Right atrium auricular region (tissue), 2 donors: Measurements from ENCODE around the gene PRCP. TPM values are rescaled to one million over a fixed set of nuclear protein-coding genes. Genes with fewer than 3 reads are reported as not detected.

Experiments used
- DNase-seq: peaks from one replicate; pipeline ENCODE4 v3.0.0-alpha.2; 2019; ENCODE audit warnings: low spot score
- H3K27ac ChIP-seq, 2 donors: fragments of 200-600 bp; sonication (generic); 1 replicate in 1 of 2; 2 replicates in 1 of 2; pipeline ENCODE4 v1.5.1; 2016 to 2019
- H3K27me3 ChIP-seq, 2 donors: fragments of 200-600 bp; sonication (generic); one replicate each; pipeline versions ENCODE4 v1.5.1 to v1.6.0; 2017 to 2019
- H3K36me3 ChIP-seq: fragments of 200-600 bp; sonication (generic); one replicate; pipeline ENCODE4 v1.5.1; 2016
- H3K4me1 ChIP-seq, 2 donors: fragments of 200-600 bp; sonication (generic); one replicate each; pipeline versions ENCODE4 v1.5.1 to v1.6.0; 2017 to 2019
- H3K4me3 ChIP-seq, 2 donors: fragments of 200-600 bp; sonication (generic); 1 replicate in 1 of 2; 2 replicates in 1 of 2; pipeline ENCODE4 v1.5.1; 2017 to 2019; ENCODE audit warnings: mild to moderate bottlenecking in 1 of 2, moderate library complexity in 1 of 2
- H3K9me3 ChIP-seq, 2 donors: fragments of 200-600 bp; sonication (generic); one replicate each; pipeline ENCODE4 v1.5.1; 2019
- CTCF ChIP-seq, 2 donors: fragments of 200-600 bp; sonication (generic); IDR thresholded peaks; one replicate each; pipeline ENCODE4 v1.5.1; 2019; ENCODE audit warnings: antibody characterized with exemption in 2 of 2
- total RNA-seq, 2 donors: library from RNA; depleted of rRNA; stranded (reverse); fragments of >200 nt; gene quantifications; one replicate each; pipeline ENCODE4 v1.1.0, GENCODE V29; 2016

The PRCP gene
- total RNA-seq, 2 donors from 2014 or later: 52.5 to 60.1 TPM

DNA sequence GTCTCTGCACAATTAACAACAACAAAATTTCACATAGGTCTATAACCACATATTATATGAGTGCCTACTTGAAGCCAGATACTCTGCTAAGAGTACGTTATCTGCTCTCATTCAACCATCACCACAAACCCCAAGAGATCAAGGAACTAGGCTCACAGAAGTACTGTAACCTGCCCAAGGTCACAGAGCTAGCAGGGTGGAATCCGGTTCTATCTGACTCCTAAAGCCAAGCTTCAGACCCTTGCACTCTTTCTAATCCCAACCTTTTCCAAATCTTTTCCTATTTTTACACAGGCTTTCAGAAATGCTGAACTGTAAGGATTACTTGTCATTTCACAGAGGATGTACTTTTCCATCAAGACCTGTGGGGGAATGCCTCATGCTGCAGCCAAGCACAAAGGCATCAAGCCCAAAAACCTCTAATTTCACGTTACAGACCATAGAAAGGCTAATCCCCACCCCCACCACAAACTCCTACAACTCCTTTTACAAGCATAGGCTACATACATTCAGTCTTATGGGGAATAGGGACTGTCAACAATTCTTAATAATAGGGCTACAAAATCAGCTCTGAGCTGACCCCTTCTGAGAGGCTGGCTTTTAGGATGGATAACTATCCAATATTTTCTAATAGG, 927 bp downstream of the PRCP start:
- Histone ChIP-seq H3K27me3 (no peaks in the 10 kb centered on the region), H3K4me1 (peaks cover 0 to 30% of the 10 kb centered on the region in 2 donors), H3K4me3 (peak overlapping the region; percentile 72 to 79), H3K9me3 (no peaks in the 10 kb centered on the region), H3K27ac (peak overlapping the region; percentile 92 to 95), H3K36me3 (no peaks in the 10 kb centered on the region)
- TF ChIP-seq CTCF (IDR thresholded peaks at IDR 0.05): no peak
- no peak for DNase-seq

- Histone ChIP-seq H3K27me3 (no peaks in the 10 kb centered on the region), H3K36me3 (no peaks in the 10 kb centered on the region), H3K4me1 (peaks cover 0 to 30% of the 10 kb centered on the region in 2 donors), H3K4me3 (no peak overlapping the region), H3K27ac (no peak overlapping the region), H3K9me3 (no peaks in the 10 kb centered on the region)
- DNase-seq: no peak
- TF ChIP-seq CTCF (IDR thresholded peaks at IDR 0.05): no peak
Measured at GRCh38 chr11:82898241-82898640, 2.0 kb downstream of the PRCP start.

DNA sequence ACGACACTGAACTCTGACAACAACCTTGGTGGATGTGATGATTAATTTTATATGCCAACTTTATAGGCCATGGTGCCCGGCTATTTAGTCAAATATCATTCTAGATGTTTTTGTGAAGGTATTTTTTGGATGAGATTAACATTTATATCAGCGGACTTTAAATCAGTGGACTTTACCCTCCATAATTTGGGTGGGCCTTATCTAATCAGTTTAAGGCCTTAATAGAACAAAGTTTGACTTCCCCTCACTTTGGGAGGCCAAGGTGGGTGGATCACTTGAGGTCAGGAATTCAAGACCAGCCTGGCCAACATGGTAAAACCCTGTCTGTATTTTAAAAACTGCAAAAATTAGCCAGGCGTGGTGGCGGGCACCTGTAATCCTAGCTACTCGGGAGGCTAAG, 4.0 kb downstream of the PRCP start:
- DNase-seq: no peak
- H3K36me3 ChIP-seq: no peaks in the 10 kb centered on the region
- no peak overlapping the region for H3K4me3 ChIP-seq
- no peak for TF ChIP-seq CTCF (IDR thresholded peaks at IDR 0.05)
- H3K4me1 ChIP-seq: peaks cover 0 to 26% of the 10 kb centered on the region in 2 donors
- no peaks in the 10 kb centered on the region for H3K9me3 ChIP-seq
- no peak overlapping the region for H3K27ac ChIP-seq
- H3K27me3 ChIP-seq: no peaks in the 10 kb centered on the region

- Histone ChIP-seq H3K27ac (no peak overlapping the region), H3K27me3 (no peaks in the 10 kb centered on the region), H3K4me1 (peaks cover 0 to 29% of the 10 kb centered on the region in 2 donors)
Measured at GRCh38 chr11:82895437-82896091, 4.7 kb downstream of the PRCP start.

GRCh38 chr11:82892611-82893169, 7.5 kb downstream of the PRCP start:
- no peak overlapping the region for H3K4me3 ChIP-seq
- no peak for DNase-seq
- TF ChIP-seq CTCF (IDR thresholded peaks at IDR 0.05): no peak
- H3K36me3 ChIP-seq: no peaks in the 10 kb centered on the region
- H3K9me3 ChIP-seq: no peaks in the 10 kb centered on the region
- H3K27me3 ChIP-seq: no peaks in the 10 kb centered on the region
- peaks cover 0 to 25% of the 10 kb centered on the region in 2 donors for H3K4me1 ChIP-seq
- H3K27ac ChIP-seq: no peak overlapping the region

More at GRCh38 chr11:82895437-82896091, 4.7 kb downstream of the PRCP start:
- Histone ChIP-seq H3K4me3 (no peak overlapping the region), H3K9me3 (no peaks in the 10 kb centered on the region), H3K36me3 (no peaks in the 10 kb centered on the region)
- no peak for DNase-seq
- no peak for TF ChIP-seq CTCF (IDR thresholded peaks at IDR 0.05)
